Tibial nerve (tissue), 3 donors: ENCODE data around the gene MAP1B.

Experiments used
- CTCF ChIP-seq, 5 experiments: fragments of 200-600 bp in 3 of 5; fragments of 450-650 bp in 2 of 5; sonication (generic) in 3 of 5; IDR thresholded peaks; one replicate each; pipeline ENCODE4 v1.5.1; 2016 to 2019; ENCODE audit warnings: antibody characterized with exemption in 5 of 5, mild to moderate bottlenecking in 3 of 5, moderate library complexity in 2 of 5
- POLR2A ChIP-seq, 2 donors: fragments of 450-650 bp; IDR thresholded peaks; one replicate each; pipeline ENCODE4 v1.6.1; 2017; ENCODE audit warnings: antibody characterized with exemption in 2 of 2, mild to moderate bottlenecking in 2 of 2, moderate library complexity in 2 of 2

GRCh38 chr5:72110394-72111013 is 3.2 kb downstream of the MAP1B start:
- no peak for TF ChIP-seq CTCF (IDR thresholded peaks at IDR 0.05)
- TF ChIP-seq POLR2A (IDR thresholded peaks at IDR 0.05), result no peak
